HG02852 (cell line): Measurements from ENCODE around the gene RAB5B.

Experiments used
- ATAC-seq: cut with Tn5 transposase; IDR thresholded peaks from one replicate; pipeline ENCODE4 v1.9.1; 2021; ENCODE audit warnings: mild to moderate bottlenecking, moderate library complexity; ENCODE audit not compliant: unreplicated experiment

The RAB5B gene, protein sequence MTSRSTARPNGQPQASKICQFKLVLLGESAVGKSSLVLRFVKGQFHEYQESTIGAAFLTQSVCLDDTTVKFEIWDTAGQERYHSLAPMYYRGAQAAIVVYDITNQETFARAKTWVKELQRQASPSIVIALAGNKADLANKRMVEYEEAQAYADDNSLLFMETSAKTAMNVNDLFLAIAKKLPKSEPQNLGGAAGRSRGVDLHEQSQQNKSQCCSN

DNA sequence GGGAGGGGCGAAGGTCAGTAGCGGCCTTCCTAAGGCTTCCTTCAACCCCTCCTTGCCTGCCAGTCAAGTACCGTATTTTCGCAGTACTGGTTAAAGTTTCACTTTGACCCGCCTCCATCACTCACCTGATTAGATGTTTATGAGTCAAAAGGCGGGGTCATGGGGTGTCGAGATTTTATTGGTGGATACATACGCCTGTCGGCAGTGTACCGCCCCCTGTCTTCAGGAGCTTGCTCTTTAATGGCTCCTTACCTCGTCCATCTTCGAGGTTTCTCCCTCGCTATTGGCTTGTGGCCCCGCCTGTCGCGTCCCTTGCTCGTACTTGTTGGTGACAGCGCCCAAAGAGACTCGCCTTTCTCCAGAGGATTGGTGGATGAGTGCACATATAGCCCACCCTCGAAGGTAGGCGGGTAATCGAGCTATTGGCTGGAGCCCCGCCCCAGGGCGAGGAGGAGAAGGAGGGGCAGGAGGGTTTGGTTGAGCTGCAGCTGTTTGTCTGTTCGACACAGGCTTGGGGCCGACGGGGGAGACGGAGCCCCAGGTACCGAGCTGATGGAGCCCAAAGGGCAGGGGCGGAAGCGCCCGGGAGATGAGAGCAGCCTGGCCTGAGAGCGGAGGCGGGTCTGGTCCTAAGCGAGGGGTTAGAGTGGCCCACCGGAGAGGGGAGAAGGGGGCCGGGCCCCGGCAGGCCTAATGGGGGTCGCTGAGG is at the start of gene RAB5B:
RAB5B (plus strand) TSS at position 480 of the 709 bp plus-strand sequence. CDS start 12,883 bp downstream, outside the sequence.
- peak; percentile 90 for ATAC-seq

DNA sequence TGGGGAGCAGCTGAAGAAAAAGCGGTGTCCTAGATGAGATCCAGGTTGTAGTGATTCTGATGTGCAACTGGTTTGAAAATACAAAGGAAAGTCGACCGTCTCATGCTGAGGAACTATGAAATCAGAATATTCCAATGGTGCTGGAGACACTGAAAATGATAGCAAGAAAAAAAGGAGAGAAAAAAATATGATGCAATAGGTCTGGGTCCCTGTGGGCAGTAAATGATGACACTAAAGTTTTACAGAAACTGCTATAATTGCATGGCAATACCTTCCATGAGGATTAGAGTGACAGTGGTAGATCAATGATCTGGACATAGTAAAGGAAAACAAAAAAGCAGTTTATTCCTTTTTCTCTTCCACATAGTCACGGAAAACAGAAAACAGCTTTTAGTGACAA is 48.5 kb upstream of the RAB5B start:
- no peak for ATAC-seq

DNA sequence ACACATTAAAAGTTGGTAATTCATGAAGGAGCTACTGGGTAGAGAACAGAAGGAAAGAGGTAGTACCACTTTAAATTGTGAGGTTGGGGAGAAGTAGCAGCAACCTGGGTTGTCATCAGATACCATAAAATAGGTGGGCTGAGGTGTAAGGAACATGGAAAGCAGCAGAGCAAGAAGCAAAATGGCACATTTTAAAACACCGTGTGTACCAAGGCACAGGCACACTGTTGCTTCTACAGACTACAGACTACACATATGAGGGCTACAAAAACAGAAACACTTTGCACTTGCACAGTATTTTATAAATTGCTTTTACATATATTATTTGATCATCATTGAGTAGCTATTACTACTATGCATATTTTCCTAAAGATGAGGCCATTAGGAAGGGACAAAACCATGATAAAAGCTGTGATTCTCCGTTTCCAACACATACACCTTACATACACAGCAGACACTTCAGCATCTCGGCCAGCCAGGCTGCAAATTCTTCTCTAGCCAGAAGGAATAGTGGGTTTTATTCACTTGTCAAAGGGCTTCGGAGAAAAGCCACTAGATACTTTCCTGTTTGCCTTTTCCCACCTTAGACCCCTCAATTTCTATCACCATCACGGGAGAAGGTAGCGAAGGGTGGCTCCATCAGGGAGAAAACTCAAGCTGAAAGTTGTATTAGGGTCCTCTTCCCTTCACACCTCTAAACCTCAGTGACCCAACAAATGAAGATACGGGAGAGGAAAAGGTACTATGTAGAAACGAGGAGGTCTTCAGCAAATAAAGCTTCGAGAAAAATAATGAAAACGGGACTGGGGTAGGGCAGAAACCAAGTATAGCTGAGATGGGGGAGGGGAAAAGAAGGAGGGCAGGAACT is 47.8 kb upstream of the RAB5B start:
- peak; percentile 4 for ATAC-seq

DNA sequence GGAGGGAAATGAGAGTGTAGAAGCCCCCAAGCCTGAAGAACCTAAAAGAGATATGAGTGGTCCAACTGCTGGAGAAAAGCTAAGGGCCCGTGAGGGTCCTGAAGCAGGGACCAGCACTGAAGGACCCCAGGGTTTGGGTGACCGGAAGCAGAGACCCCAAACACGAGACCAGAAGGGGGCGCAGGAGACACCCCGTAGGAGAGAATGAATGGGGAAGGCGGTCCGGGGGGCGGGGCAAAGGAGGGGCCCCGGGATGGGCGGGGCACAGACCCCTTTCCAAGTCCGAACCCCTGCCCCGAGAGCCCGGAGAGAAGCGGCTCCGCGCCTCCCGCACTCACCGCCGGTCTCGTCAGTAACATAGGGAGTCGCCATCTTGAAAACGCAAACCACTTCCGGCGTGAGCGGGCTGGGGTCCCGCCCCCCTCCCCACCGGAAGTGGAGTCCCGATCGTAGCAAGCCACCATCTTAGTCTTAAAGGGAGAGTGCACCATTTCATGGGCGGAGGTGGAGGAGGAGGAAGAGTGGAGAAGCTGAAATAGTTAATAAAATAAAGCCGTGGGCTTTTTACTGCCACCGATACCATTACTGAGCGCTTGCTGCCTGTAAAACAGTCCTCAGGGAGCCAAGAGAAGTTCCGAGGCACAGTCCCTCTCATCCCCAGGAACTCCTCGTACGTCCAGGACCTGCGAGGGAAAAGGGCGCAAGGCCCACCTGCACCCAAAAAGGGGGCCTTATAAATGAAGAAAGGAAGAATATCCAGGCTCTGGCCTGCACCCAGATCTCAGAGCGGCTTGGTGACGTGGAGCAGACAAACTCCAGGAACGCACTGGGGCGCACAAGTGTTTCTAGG is 46.9 kb upstream of the RAB5B start:
- ATAC-seq = peak; percentile 43

DNA sequence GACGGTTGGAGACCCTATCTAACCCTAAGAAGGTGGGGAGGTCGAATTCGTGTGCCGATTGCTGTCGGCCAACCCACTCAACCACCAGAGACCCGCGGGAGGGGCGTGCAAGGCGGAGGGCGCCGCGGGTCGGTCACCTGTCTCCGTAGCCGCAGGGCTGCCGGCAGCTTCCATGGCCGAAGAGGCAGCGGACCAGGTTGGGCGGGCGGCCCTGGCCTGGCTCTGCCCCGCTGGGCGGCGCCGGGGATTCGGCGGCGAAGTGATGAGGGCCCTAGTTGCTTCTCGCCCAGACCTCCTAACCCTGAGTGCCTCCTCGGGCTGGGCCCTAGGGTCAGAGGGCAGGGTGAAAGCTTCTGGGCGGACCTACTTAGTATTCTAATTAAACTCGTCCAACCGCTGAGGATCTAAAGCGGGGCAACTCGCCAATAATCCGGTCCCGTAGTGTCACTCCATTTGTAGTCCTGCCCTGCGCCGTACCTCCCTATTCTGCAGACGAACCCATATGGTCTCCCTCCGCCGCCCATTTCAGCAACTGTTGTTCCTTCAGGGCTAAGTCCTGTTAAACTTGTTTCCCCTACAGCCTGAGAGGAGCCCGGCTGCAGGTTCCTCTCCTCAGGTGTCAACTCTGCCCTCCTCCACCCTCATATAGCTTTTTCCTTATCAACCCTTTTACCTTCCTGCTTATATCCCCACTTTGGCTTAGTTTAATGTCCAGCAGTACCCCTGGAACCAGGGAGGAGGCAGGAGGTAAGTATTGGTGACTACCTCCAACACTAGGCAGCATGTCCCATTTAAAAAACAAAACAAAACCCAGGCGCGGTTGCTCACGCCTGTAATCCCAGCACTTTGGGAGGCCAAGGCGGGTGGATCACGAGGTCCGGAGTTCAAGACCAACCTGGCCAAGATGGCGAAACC is 46.0 kb upstream of the RAB5B start, which contains the start of gene PYM1:
PYM1 (minus strand) TSS at position 307 of the 915 bp plus-strand sequence; CDS start at position 174, 133 bp downstream.
- ATAC-seq = peak; percentile 27

DNA sequence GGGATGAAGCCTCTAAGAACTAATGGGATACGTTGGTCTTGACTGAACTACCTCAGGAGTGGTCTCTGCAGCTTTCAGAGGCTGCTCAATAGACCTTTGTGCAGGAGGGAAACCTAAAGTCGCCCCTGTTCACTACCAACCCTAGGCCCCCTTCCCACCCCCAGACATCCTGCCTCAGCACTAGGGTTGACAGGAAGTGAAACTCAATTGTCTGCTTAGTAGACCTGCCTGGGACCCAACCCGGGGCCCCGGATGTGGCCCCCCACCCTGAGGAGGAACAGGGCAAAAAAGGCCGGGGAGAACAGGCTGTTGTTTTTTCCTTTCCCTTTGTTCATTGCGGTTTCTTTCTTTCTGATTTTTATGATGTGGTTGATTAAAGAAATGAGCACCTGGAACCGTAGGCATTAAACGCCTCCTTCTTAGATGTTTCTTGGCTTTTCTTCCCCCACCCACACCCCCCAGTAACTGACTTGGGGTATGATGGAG is 44.5 kb upstream of the RAB5B start:
- ATAC-seq = peak; percentile 29

DNA sequence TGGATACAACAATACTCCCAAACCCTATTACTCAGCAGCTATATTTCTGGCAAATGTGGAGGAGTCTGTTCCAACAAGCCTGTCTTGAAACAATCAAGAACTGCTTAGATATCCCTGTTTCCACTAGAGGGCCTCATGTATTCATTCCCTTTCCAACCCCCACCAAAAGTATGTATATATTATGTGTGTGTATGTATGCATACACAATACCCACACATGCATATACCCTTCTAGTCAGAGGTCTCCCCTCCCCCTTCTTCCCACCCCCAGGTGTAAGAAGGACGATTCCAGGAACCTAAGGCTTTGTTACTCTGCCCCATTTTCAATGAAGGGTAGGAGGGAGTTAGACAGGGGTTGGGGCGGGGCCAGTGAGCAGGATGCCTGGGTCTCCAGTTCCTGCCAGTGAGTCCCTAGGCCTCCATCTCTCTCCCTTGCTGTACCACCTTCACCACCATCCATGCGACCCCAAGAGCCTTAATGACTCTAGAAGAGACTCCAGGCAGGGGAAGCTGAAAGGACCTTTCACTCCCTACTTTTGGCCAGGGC is 43.0 kb upstream of the RAB5B start, which contains the start of gene DGKA:
DGKA (plus strand) TSS at position 392 of the 546 bp plus-strand sequence. CDS start 5,342 bp downstream, outside the sequence.
- ATAC-seq = no peak

DNA sequence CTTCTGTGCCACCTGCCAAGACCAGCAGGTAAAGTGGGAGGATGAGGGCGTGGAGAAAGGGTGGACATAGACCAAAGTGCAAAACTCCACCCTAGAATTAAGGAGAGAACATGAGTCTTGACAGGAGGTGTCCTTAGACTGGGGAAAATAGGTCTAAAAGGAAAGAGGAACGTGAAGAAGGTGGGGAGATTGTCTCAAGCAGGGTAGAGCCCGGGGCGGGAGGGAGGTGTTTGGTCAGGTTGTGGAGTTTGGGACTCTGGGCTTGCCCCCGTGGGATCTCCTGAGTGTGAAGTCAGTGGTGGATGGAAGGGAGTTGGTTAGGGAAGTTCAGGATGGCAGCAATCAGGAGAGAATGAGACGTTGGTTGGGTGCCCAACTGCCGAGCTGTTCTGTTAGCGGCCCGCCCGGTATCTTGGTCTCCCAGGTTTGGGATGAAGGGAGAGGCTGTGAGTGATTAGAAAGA is 42.5 kb upstream of the RAB5B start:
- no peak for ATAC-seq

DNA sequence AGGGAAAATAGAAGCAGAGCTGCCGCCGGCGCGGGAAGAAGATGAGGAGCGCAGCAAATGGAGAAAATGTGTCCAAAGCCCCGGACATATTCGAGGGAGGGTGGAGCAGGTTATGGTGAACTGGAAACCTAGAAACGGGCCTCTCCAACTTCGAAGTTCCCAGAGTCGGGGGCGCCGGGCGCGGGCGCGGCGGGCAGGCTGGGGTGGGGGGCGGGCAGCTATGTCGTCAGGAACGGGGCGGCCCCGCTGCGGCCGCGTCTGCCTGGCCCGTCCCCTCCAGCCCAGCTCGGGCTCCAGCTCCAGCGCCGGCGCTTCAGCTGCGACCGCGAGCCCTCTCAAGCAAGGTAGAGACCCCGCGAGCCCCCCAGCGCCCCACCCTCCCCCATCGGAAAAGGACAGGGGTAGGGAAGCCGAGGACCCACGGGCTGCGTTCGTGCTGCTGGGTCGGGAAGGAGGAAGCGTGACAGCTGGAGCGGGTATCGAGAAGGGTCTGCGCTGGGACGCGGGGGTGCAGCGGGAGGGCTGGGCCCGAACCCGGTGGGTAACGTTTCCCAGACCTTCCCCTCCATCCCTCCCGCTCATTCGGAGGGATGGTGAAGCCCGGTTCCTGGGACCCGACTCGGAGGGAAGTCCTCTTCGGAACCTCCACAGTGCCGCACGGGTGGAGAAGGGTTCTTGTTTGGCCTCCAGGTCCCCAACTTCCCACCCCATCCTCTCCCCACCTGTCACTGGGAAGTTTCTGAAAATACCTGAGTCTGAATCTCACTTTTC is 41.9 kb upstream of the RAB5B start:
- no peak for ATAC-seq

DNA sequence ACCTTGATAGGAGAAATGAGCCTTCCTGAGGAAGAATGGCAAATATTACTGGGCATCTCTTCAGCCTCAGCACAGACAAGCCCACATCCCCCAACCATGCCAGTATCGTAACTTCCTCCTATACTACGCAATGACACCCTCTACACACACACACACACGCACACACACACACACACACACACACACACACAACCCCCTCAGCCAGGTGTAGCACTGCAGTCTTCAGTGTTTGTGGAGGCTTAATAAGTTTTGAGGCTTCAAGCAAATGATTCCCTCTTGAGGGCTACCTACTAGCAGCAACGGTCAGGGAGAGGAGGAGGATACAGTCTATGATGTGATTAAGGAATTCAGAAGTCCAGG is 41.3 kb upstream of the RAB5B start:
- no peak for ATAC-seq

DNA sequence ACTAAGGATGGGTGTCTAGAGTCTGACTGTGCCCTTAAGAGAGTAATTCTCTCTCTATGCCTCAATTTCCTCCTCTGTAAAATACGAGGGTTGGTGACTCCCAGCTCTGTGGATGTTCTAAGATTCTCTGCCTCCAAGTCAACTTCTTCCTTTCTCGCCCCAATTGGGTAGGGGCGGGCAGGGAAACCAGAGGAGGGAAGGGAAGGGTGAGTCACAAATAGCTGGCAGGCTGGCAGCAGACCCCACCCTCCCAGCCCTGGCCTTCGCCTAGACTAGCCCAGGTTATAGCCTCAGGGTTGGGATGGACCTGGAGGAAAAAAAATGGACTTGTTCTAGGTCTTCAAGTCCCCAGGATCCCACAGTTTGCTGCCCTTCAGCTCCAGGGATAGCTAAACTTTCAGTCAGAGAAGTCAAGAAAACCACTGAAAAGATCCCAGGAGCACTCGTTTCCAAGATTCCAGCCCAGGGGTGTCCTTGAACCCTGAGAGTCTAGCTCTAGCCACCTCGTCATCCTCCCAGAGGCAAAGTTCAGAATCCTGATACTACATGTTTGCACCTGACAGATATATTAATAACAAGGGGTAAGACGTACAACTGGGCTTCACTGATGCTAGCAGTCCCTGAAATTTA is 40.6 kb upstream of the RAB5B start:
- no peak for ATAC-seq

DNA sequence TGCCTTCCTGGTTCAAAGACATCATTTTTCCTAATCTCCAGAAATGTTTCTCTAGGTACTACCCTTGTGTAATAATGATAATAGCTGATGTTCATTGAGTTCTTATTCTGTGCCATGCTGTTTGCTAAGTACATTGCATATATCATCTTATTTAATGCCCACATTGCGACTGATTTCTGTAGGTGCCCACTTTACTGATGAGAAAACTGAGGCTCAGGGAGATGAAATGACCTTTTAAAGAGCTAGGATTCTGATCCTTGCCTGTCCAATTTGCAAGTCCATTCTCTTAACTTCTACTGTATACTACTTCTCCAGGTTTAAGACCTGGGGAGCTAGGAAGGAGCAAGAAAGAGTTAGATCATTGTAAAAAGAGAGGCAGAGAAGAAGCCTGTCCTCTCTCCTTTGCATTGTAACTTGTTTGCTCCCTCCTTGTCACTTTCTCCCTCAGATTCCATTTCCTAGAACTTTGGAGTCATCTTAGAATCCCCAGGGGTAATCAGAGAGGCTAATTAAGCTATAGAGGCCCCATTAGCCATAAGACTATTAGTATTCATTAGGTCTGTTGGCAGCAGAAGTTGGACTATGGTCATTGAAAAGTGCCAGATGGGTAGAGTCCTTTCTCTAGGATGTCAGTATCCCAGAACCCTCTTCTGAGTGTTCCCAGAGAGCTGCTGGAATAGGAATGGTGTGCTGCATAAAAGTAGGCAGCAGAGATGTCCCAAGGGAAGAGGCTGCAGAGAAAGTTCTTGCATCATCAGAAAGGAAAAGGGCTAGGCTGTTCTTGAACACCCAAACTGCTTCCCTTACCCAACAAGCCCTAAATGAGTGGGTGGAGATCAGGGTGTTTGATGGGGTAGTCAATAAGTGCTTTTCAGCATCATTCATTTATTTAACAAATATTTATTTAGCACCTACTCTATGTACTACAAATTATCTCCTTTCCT is 39.8 kb upstream of the RAB5B start:
- no peak for ATAC-seq

DNA sequence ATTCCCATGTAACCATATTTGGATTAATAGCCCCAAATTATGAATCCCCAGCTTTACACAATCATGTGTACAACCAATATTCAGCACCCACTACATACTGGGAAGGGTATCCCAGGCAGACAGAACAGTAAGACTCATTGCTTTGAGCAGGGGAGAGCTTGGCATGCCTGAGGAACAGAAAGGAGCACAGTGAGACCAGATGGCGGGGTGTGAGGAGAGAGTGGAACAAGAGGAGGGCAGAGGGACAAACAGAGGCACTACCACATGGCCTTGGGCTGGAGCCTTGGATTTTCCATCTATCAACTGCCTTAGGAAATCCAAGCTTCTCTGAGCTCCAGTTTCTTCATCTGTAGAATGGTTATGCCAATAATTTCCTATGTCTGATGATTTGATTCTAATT is 39.1 kb upstream of the RAB5B start:
- no peak for ATAC-seq

DNA sequence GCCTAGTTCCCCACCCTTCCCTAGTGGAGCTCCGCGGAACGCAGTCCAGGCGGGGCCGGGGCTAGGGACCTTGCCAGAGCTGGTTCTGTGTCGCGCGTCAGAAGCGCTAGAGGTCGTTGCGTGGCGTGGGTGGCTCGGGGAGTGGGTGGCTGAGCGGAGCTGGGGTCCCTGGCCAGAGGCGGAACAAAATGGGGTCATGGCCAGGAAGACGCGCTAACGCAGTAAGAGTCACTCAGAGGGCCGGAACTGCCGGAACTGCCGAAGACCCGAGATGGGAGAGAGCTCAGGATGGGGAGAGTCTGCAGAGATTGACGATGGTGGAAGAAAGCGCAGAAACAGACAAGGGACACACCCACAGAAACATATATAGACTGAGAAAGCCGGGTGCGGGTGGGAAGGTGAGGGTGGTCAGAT is 38.1 kb upstream of the RAB5B start:
- no peak for ATAC-seq

DNA sequence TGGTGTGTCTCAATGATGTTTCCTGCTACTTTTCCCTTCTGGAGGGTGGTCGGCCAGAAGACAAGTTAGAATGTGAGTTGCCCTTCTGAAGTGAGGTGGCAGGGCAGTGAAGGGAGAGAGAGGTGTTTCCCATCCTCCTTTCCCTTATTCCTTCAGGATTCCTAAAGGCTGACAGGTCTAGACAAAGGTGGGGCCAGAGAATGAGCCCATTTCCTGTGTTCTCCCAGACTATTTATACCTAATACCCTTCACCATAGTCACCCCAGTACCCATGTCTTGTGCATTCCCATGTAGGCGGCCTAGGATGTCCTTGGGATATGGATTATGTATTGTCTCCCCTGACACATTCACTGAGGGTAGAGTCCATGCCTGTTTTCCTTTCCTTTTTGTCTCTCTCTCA is 35.9 kb upstream of the RAB5B start:
- ATAC-seq = no peak

DNA sequence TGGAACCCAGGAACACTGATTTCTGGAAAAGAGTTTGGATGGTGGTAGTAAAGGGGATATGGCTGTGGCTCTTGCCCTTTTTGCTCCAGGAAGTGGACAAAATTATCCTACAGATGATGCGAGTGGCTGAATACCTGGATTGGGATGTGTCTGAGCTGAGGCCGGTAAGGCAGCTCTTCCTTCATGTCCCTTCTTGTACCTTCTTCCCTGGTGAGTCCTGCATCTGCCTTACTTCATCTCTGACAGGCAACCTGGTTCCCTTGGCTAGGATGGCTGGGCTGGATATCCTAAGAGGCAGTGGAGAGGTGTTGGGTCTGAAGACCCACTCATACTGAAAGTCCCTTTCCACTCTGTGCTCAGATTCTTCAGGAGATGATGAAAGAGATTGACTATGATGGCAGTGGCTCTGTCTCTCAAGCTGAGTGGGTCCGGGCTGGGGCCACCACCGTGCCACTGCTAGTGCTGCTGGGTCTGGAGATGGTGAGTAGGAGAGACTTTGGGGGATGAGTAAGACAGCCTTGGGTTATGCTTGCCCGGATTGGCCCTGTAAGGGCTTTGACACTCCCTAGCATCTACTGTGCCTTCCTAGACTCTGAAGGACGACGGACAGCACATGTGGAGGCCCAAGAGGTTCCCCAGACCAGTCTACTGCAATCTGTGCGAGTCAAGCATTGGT is 34.9 kb upstream of the RAB5B start:
- no peak for ATAC-seq
